K562 (cell line): ENCODE results near the gene STK32C. TPM values are rescaled to one million over a fixed set of nuclear protein-coding genes. Genes with fewer than 3 reads are reported as not detected.

Experiments used
- ATAC-seq: fragments of 200-7000 bp; cut with Tn5 transposase; 3 replicates; pipeline ENCODE4 v1.9.1; 2020; ENCODE audit warnings: moderate library complexity
- BruUV-seq: library from RNA; stranded (reverse); fragments of 400-500 nt; replicated peaks from 2 replicates; lab custom pipeline; 2021; lab: Mats Ljungman, UMichigan
- CTCF ChIA-PET: fragments of 300-600 bp; formaldehyde crosslinking; extraction: SDS; loops from one replicate; lab custom pipeline; 2021; ENCODE audit warnings: low intra/inter-chr PET ratio; lab: Yijun Ruan, JAX
- POLR2A ChIA-PET: fragments of 300-600, 350-650 bp; sonication (Branson Sonifier 250); formaldehyde crosslinking; extraction: SDS; loops from one replicate; lab custom pipeline; 2021; ENCODE audit warnings: antibody characterized with exemption, inconsistent platforms; lab: Yijun Ruan, JAX
- DNase-seq, 4 experiments: peaks; one replicate each; pipeline versions ENCODE4 v3.0.0 to v3.0.0-alpha.2; 2011 to 2018; ENCODE audit warnings: low spot score in 3 of 4, mixed read lengths in 3 of 4; ENCODE audit errors: extremely low read depth in 1 of 4
- FAIRE-seq: peaks from 2 replicates; lab custom pipeline; 2011; peaks lifted over from hg19 to GRCh38; lab: Jason Lieb, UNC
- H2AFZ ChIP-seq: 2 replicates; pipeline ENCODE4 v1.6.0; 2011; ENCODE audit warnings: low read depth, low read length, control low read depth, inconsistent platforms
- H3K27ac ChIP-seq: fragments of 200-600 bp; 3 replicates; pipeline ENCODE4 v1.8.0; 2011; ENCODE audit warnings: low read depth, mild to moderate bottlenecking, control low read depth, inconsistent platforms, low read length, moderate library complexity, mixed read lengths; ENCODE audit errors: extremely low read depth
- H3K27me3 ChIP-seq, 2 experiments: fragments of 300-600 bp in 1 of 2; 2 replicates in 1 of 2; 3 replicates in 1 of 2; pipeline versions ENCODE4 v1.6.0 to v1.8.0; 2011; ENCODE audit warnings: inconsistent platforms in 2 of 2, low read length in 2 of 2, mild to moderate bottlenecking in 1 of 2, mixed read lengths in 1 of 2, moderate library complexity in 1 of 2; ENCODE audit not compliant: control insufficient read depth in 2 of 2, insufficient read depth in 2 of 2
- H3K36me3 ChIP-seq: fragments of 300-600 bp; 3 replicates; pipeline ENCODE4 v1.8.0; 2011; ENCODE audit warnings: mild to moderate bottlenecking, low read length, inconsistent platforms; ENCODE audit not compliant: control insufficient read depth, insufficient read depth
- H3K4me1 ChIP-seq, 2 experiments: fragments of 200-600 bp in 1 of 2; replicated peaks in 1 of 2; 2 replicates in 1 of 2; 3 replicates in 1 of 2; pipeline versions ENCODE4 v1.5.1 to v1.8.0; 2011; ENCODE audit warnings: inconsistent platforms in 2 of 2, low read length in 2 of 2, mild to moderate bottlenecking in 1 of 2, mixed read lengths in 1 of 2, moderate library complexity in 1 of 2; ENCODE audit not compliant: control insufficient read depth in 2 of 2, insufficient read depth in 2 of 2
- H3K4me2 ChIP-seq: 2 replicates; pipeline ENCODE4 v1.6.1; 2011; ENCODE audit warnings: low read length, control low read depth, inconsistent platforms, mixed read lengths; ENCODE audit not compliant: insufficient read depth
- H3K4me3 ChIP-seq: fragments of 200-600 bp; sonication (generic), shearing (Covaris generic); 2 replicates; pipeline ENCODE4 v1.5.1; 2016; ENCODE audit warnings: control low read depth, inconsistent platforms
- H3K79me2 ChIP-seq: fragments of 200-600 bp; 3 replicates; pipeline ENCODE4 v1.8.0; 2011; ENCODE audit warnings: low read length, inconsistent platforms; ENCODE audit not compliant: control insufficient read depth, insufficient read depth
- H3K9ac ChIP-seq, 2 experiments: 2 replicates each; pipeline versions ENCODE4 v1.6.0 to v1.6.1; 2011; ENCODE audit warnings: low read depth in 2 of 2, low read length in 2 of 2, control low read depth in 1 of 2, inconsistent platforms in 1 of 2, mild to moderate bottlenecking in 1 of 2, mixed read lengths in 1 of 2; ENCODE audit not compliant: insufficient read depth in 1 of 2
- H3K9me1 ChIP-seq: one replicate; pipeline ENCODE4 v1.6.0; 2011; ENCODE audit warnings: inconsistent platforms, mild to moderate bottlenecking, low read length, moderate library complexity; ENCODE audit not compliant: control insufficient read depth, insufficient read depth
- H3K9me3 ChIP-seq: replicated peaks from 2 replicates; pipeline ENCODE4 v1.5.1; 2011; ENCODE audit warnings: low read depth, low read length, inconsistent platforms; ENCODE audit not compliant: control insufficient read depth, insufficient read depth
- H4K20me1 ChIP-seq: replicated peaks from 2 replicates; pipeline ENCODE4 v1.6.1; 2011; ENCODE audit warnings: low read length, inconsistent platforms, mixed read lengths; ENCODE audit not compliant: control insufficient read depth, insufficient read depth
- NFIC ChIP-seq: fragments of 450-650 bp; IDR thresholded peaks from 2 replicates; pipeline ENCODE4 v1.6.1; 2017; ENCODE audit warnings: mild to moderate bottlenecking, inconsistent platforms
- NFRKB ChIP-seq: fragments of 450-650 bp; IDR thresholded peaks from 2 replicates; pipeline ENCODE4 v1.6.1; 2016; ENCODE audit warnings: low read depth
- NR2C2 ChIP-seq, 2 experiments: fragments of 200-800 bp in 1 of 2; sonication (Bioruptor generic) in 1 of 2; sonication (generic) in 1 of 2; formaldehyde crosslinking in 1 of 2; IDR thresholded peaks; 2 replicates each; pipeline versions ENCODE4 v1.6.1 to v1.8.0; 2016 to 2022; ENCODE audit warnings: mild to moderate bottlenecking in 1 of 2, missing compliant biosample characterization in 1 of 2, missing genetic modification characterization in 1 of 2, missing genetic modification reagents in 1 of 2
- POLR2G ChIP-seq: fragments of 200-400 bp; formaldehyde crosslinking; IDR thresholded peaks from 2 replicates; pipeline ENCODE4 v1.6.1; 2017; ENCODE audit warnings: low read depth, mild to moderate bottlenecking, antibody characterized with exemption, low read length, moderate library complexity
- SNIP1 ChIP-seq: fragments of 450-650 bp; IDR thresholded peaks from 2 replicates; pipeline ENCODE4 v1.7.1; 2017; ENCODE audit warnings: low read depth, mild to moderate bottlenecking
- ZFX ChIP-seq: sonication (generic); formaldehyde crosslinking; IDR thresholded peaks from 2 replicates; pipeline ENCODE4 v1.8.0; 2022; ENCODE audit warnings: mild to moderate bottlenecking, missing genetic modification reagents, moderate library complexity
- ZNF121 ChIP-seq: sonication (generic); formaldehyde crosslinking; conservative IDR thresholded peaks from 2 replicates; pipeline ENCODE4 v1.8.0; 2022; ENCODE audit warnings: missing genetic modification reagents
- ZNF561 ChIP-seq: fragments of 450-650 bp; formaldehyde crosslinking; conservative IDR thresholded peaks from 2 replicates; pipeline ENCODE4 v1.4.0; 2020; ENCODE audit warnings: mild to moderate bottlenecking, moderate library complexity
- WGBS: fragments of 100-300 bp; shearing (Covaris generic); methylation state at CpG from one replicate; pipeline ENCODE4 v1.1.6; 2016; ENCODE audit warnings: low coverage, mixed read lengths; ENCODE audit not compliant: insufficient coverage; ENCODE audit errors: missing lambda C conversion rate; 5-methylcytosine and 5-hydroxymethylcytosine counted together
- in situ Hi-C: fragments of 300-500 bp; cut with MboI; formaldehyde crosslinking; loops from 4 replicates; pipeline ENCODE4 v1.15.0; 2018; ENCODE audit warnings: inconsistent platforms, mixed read lengths
- intact Hi-C: fragments of 100-400 bp; cut with micrococcal nuclease; formaldehyde crosslinking; loops from 2 replicates; pipeline ENCODE4 v1.14.2; 2022
- polyA plus RNA-seq, 8 experiments: library from polyadenylated mRNA; depleted of rRNA in 4 of 8; stranded (reverse) in 5 of 8; unstranded in 3 of 8; fragments of >200 nt; fragmentation: Nextera tagmentation in 2 of 8; fragmentation: Illumina TruSeq in 1 of 8; extraction: Ambion mirVana in 2 of 8; extraction: Trizol in 1 of 8; gene quantifications; 2 replicates each; pipeline versions ENCODE4 v1.2.1 to v1.2.3, GENCODE V29; 2011 to 2014; ENCODE audit warnings: inconsistent platforms in 1 of 8, missing spikeins in 1 of 8
- total RNA-seq, 7 experiments: library from RNA; depleted of rRNA in 6 of 7; stranded (reverse); fragments of >200 nt in 6 of 7; fragmentation: Illumina TruSeq in 2 of 7; extraction: Trizol in 2 of 7; gene quantifications; 2 replicates each; pipeline versions ENCODE4 v1.2.1 to v1.2.3, GENCODE V29; 2011 to 2021; ENCODE audit warnings: low replicate concordance in 1 of 7

The STK32C gene
- total and polyA plus RNA-seq, 9 of the 15 experiments (the other 6 are each of a cell fraction or from before 2014, with no cell fraction given): 1.5 to 20.9 (median 6.5) TPM

GRCh38 chr10:132320654-132321469, 13.1 kb upstream of the STK32C start:
- H3K4me2 ChIP-seq: peak overlapping the region; percentile 55; the same call in 1 of the 2 replicates
- H4K20me1 ChIP-seq: no peaks in the 10 kb centered on the region; the same call in 1 of the 2 replicates
- DNase-seq (no peak), ATAC-seq (peak; percentile 40), FAIRE-seq (no peak)
- H3K4me3 ChIP-seq: no peak overlapping the region
- H3K27ac ChIP-seq: peak overlapping the region; percentile 83
- in situ Hi-C loops (no loop called here), intact Hi-C loops (no loop called here)
- peaks cover 8% of the 10 kb centered on the region for H3K9me1 ChIP-seq
- H3K36me3 ChIP-seq: peaks cover 16% of the 10 kb centered on the region; the same call in 1 of the 3 replicates
- H3K9ac ChIP-seq: peak overlapping the region; percentile 45 to 64; a peak in 2 of 4 replicates
- H3K79me2 ChIP-seq: peaks cover 3% of the 10 kb centered on the region; the same call in 2 of the 3 replicates
- no peaks in the 10 kb centered on the region for H3K27me3 ChIP-seq
- WGBS: 49% methylated on average over 10 of the region's 13 CpGs
- POLR2A ChIA-PET: interaction anchor here (1.4 kb wide), 1 partner anchor 40 kb away, joined by 7 read pairs; no protein-coding TSS in a partner anchor
- peak overlapping the region; percentile 84 for H2AFZ ChIP-seq
- no peaks in the 10 kb centered on the region for H3K9me3 ChIP-seq
- TF ChIP-seq SNIP1 (no peak), ZNF121 (CRISPR knock-in tag) (no peak), POLR2G (0 out of 2 replicates have a peak, but pooled peaks have one; percentile 15), NFRKB (0 out of 2 replicates have a peak, but pooled peaks have one; percentile 16), ZFX (CRISPR knock-in tag) (peak; percentile 40; the same call in 1 of the 2 replicates), NR2C2 (CRISPR knock-in tag; IDR thresholded peaks at IDR 0.05) (no peak), NR2C2 (tag; IDR thresholded peaks at IDR 0.05) (peak; percentile 44; the same call in 1 of the 2 replicates), NFIC (peak; percentile 54), ZNF561 (no peak)
- no TSS peak for BruUV-seq
- peaks cover 15 to 20% of the 10 kb centered on the region in 2 experiments; a peak in 4 of 5 replicates for H3K4me1 ChIP-seq
- CTCF ChIA-PET: no interaction called here
